A375 (cell line): ENCODE data around the gene LAMA5. TPM values are rescaled to one million over a fixed set of nuclear protein-coding genes. Genes with fewer than 3 reads are reported as not detected.

ENCODE experiments used
- total RNA-seq: library from RNA; depleted of rRNA; stranded (reverse); fragments of >200 nt; shearing (Covaris generic); gene quantifications from 2 replicates; pipeline ENCODE4 v1.2.3, GENCODE V29; 2014; rRNA removed

The LAMA5 gene, protein sequence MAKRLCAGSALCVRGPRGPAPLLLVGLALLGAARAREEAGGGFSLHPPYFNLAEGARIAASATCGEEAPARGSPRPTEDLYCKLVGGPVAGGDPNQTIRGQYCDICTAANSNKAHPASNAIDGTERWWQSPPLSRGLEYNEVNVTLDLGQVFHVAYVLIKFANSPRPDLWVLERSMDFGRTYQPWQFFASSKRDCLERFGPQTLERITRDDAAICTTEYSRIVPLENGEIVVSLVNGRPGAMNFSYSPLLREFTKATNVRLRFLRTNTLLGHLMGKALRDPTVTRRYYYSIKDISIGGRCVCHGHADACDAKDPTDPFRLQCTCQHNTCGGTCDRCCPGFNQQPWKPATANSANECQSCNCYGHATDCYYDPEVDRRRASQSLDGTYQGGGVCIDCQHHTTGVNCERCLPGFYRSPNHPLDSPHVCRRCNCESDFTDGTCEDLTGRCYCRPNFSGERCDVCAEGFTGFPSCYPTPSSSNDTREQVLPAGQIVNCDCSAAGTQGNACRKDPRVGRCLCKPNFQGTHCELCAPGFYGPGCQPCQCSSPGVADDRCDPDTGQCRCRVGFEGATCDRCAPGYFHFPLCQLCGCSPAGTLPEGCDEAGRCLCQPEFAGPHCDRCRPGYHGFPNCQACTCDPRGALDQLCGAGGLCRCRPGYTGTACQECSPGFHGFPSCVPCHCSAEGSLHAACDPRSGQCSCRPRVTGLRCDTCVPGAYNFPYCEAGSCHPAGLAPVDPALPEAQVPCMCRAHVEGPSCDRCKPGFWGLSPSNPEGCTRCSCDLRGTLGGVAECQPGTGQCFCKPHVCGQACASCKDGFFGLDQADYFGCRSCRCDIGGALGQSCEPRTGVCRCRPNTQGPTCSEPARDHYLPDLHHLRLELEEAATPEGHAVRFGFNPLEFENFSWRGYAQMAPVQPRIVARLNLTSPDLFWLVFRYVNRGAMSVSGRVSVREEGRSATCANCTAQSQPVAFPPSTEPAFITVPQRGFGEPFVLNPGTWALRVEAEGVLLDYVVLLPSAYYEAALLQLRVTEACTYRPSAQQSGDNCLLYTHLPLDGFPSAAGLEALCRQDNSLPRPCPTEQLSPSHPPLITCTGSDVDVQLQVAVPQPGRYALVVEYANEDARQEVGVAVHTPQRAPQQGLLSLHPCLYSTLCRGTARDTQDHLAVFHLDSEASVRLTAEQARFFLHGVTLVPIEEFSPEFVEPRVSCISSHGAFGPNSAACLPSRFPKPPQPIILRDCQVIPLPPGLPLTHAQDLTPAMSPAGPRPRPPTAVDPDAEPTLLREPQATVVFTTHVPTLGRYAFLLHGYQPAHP (N-terminal part only)
- total RNA-seq = 43.2 and 54.2 TPM in 2 replicates

DNA sequence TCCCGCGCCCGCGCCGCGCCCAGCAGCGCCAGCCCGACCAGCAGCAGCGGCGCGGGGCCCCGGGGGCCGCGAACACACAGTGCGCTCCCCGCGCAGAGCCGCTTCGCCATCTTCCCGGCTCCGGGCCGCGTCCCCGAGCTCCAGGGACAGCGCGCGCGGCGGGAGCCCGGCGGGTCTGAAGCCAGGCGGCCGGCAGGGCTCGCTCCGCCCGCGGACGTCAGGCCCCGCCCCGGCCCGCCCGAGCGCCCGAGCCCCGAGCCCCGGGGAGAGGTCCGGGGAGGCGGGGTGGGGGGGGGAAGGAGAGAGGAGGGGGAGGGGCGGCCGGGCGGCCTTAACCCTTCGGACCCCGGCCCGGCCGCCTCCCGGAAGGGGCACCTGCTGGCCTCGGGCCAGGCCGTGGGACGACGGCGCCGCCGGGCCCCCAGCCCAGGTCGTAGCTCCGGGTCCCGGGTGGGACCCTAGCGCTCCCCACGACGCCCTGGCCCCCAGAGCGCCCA, at the start of gene LAMA5:
Gene LAMA5, minus strand, starts transcription at position 177 of the 497 bp plus-strand sequence. Its CDS starts 67 bp downstream, at position 110.

DNA sequence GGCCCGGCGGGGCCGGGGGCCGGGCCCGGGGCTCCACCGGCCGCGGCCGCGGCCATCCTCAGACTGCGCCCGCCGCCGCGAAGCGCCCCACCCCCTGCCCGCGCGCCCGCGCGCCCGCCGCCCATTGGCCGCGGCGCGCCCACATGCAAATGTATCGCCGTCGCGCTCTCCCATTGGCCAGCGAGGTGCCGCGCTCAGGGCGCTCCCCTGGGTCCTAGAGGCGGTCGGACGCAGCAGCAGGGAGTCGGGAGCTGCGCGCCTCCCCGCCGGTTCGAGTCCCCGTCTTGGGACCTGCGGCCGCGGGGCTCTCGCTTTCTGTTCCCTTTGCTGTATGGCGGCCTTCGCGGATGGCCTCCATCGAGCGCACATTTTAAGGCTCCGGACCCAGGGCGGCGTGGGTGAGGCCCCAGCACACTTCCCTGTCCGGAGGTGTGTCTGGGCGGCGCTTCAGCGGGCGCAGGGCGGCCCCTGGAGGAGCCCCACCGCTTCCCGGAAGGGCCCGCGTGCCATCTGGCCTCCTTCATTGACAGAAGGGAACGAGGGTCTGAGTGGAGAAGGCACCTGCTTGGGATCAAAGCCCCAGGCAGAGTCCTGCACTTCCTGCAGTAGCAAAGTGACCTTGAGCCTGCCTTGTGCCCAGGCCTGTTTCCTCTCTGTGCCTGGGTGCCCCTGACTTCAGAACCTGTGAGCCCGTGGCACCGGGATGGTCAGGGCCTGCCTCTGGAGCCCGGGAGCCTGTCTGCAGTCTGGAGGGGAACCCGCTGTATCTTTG, 40.3 kb upstream of the LAMA5 start, which contains the start of gene CABLES2:
Gene CABLES2, minus strand, starts transcription at position 65 of the 772 bp plus-strand sequence. Its CDS starts 9 bp downstream, at position 56.

DNA sequence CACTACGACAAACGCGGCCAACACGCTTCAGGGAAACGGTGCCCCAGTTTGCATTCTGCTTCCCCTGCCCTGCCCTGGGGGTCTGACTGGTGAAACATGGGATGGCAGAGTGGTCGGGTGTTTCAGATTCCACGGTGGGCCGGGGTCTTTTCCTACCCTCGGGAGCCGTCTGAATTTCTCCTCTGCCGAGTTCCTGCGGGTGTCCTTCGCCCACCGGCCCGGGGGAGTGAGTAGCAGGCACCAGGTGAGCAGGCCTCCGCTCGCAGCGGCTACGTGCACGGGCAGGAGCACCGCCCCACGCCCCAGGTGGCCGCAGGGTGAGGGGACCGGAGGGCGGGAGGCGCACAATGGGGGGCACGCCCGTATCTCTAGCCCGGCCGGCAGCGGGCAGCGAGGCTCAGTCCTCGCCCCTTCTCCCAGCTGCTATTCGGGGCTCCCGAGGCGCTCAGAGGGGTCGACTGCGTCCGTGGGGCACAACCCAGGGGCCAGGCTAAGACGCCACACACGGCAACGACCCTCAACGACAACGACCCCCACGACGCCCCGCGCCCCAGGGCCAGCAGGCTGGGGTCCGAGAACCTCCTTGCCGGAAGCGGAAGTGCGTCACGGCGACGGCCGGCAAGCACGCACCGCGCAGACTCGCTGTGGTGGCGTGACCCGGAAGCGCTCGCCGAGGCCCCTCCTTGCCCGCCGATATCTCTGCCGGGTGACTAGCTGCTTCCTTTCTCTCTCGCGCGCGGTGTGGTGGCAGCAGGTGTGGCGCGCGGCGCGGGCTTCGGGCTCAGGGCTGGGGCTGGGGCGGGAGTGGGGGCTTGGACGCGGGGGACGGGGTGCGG, 19.5 kb upstream of the LAMA5 start, which contains the start of gene RPS21:
Gene RPS21, plus strand, starts transcription at position 721 of the 836 bp plus-strand sequence. CDS start 236 bp downstream, outside the sequence.

DNA sequence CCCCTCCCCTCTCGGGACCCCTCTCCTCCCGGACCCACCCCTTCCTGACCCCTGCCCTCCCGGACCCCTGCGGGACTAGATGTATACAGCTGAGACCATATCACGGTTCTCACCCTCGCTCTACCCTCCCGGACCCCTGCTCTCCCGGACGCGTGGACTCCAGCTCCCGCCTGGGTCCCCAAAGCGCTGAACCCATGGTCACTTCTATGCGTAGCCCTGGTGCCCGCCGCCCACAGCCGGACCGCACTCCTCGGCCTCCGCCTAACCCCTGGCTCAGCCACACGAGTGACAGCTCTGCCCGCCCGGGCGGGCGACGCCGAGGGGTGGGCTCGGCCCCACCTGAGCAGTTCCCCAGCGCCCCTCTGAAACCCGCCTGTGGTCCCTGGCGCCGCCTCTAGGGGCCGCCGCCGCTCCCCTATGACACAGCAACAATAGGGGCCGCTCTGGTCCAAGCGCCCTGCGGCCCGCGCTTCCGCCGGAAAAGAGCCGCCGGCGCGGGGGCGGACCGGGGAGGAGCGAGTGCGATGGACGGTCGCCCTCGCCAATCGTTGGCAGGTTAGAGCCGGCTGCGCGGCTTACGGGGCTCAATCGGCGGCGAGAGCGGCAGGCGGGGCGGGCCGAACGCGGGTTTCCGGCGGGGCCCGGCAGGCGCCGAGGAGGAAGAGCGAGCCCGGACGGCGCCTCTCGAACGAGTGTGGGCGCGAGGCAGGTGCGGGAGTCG, 64.6 kb downstream of the LAMA5 start, which contains the start of gene ADRM1:
Gene ADRM1, plus strand, starts transcription at position 657 of the 721 bp plus-strand sequence. CDS start 572 bp downstream, outside the sequence.

Other genes starting within 250 kb of the LAMA5 start
- 38.4 and 40.3 TPM in 2 replicates for gene LSM14B, start 244.8 kb downstream of the LAMA5 start, total RNA-seq
- gene PSMA7, start 223.9 kb downstream of the LAMA5 start, total RNA-seq = 611 and 634 TPM in 2 replicates
- 14.5 and 23.7 TPM in 2 replicates for gene SS18L1, start 223.5 kb downstream of the LAMA5 start, total RNA-seq
- gene MTG2, start 184.3 kb downstream of the LAMA5 start, total RNA-seq = 30.0 and 42.6 TPM in 2 replicates
- not detected in 2 replicates for gene HRH3, start 147.0 kb downstream of the LAMA5 start, total RNA-seq
- 15.9 and 18.7 TPM in 2 replicates for gene OSBPL2, start 128.8 kb downstream of the LAMA5 start, total RNA-seq
- 276 and 286 TPM in 2 replicates for gene ADRM1, start 64.3 kb downstream of the LAMA5 start, total RNA-seq
- gene RPS21, start 19.8 kb upstream of the LAMA5 start, total RNA-seq = 2,047 and 2,469 TPM in 2 replicates
- gene CABLES2, start 40.0 kb upstream of the LAMA5 start, total RNA-seq = 2.2 and 4.0 TPM in 2 replicates
- 0.03 TPM in 1 of 2 replicates, not detected in the other for gene RBBP8NL, start 60.2 kb upstream of the LAMA5 start, total RNA-seq
- gene GATA5, start 108.7 kb upstream of the LAMA5 start, total RNA-seq = not detected in 2 replicates